NCI-H2107 (cell line): Measurements from ENCODE around the gene MAML2.

Experiments used
- DNase-seq: peaks from one replicate; lab custom pipeline; 2025; lab: John Stamatoyannopoulos, UW

The MAML2 gene

DNA sequence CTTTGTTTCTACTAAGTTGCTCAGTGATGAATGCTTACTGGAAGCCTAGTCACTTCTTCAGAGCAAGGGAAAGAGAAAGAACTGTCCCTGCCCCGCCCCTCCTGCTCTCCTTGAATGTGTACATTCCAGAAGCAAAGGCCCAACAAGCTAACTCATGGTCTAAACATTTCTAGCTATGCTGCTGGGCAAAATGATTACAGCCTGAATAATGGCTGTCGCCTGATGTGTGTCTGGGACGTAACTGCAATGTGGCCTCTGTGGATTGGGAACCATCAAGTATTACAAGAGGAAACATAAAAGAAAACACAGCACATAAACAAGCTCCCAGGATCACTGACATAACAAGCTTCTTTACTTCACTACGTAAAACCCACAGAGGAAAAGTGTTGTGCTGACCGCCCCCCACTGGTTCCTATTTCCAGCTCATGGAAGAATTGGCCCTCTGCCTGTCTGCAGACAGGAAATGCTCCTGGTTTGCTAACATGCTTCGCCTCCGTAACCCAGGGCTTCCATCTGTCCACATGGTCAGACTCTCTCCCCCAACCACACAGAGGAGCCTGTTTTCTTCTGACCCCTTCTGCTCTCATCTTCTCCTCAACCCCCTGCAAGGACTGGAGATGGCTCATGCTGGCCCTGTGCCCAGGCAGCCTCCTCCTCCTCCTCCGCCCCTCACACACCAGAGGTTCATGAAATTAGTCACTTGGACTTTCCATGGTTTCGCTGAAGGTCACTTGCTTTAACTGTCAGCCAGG lies 187.2 kb downstream of the MAML2 start:
- DNase-seq, result no peak

DNA sequence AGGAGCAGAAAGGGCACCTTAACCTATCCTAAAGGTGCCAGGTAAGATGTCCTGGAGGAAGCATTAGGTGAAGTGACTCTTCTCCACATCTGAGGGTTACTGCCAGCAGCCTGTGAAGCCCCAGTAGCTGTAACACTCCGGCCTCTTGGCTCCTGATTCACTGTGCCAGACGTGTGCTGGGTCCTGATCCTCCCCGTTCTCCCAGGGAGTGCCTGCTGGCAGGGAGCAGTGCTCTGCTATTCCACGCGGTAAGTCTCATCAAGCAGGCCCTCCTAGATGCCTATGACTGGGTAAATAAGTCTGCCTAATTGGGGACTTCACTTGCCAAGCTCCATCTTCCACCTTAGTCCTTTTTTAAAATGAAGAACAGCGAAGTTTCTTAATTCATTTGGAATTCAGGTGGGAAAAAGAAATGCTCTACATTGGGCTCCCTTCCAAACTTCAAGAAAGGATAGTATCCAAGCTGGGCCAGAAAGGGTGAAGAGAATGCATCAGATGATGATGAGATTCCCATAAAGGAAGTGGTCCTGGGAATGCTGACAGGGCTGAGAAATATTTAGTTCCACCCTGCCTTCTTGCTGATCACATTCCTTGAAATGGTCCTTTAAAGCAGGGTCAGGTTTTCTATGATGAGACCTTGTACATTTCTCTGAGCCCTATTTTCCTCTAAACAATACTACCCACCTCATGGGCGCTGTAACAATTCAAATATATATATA lies 188.0 kb downstream of the MAML2 start:
- no peak for DNase-seq

DNA sequence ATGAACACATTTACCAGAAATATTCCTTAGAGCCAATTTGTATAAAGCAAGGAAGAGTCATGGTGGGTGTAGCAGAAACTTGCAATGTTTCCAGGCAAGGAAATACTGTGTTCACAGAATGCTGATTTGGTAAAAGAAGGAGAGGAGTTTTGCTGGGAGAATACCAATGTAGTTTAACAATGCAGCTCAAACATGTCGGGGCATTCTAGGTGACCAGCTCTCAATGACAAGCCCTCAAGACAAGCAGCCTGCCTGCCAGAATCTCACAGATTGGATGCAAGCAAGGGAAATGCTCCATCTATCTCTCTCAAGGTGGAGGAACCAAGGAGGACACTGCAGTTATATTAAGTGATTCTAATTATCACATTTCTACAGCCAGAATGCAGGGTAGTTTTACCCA lies 190.4 kb downstream of the MAML2 start:
- DNase-seq, result no peak

DNA sequence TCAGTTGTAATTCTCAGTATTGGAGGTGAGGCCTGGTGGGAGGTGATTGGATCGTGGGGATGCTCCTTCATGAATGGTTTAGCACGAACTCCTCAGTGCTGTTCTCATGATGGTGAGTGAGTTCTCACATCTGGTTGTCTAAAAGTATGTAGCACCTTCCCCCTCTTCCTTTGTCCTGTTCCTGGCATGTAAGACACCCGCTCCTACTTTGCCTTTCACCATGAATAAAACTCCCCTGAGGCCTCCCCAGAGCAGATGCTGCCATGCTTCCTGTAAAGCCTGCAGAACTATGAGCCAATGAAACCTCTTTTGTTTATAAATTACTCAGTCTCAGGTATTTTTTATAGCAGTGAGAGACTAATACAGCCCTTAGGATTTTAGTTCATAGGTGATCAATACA lies 191.5 kb downstream of the MAML2 start:
- DNase-seq, result no peak

DNA sequence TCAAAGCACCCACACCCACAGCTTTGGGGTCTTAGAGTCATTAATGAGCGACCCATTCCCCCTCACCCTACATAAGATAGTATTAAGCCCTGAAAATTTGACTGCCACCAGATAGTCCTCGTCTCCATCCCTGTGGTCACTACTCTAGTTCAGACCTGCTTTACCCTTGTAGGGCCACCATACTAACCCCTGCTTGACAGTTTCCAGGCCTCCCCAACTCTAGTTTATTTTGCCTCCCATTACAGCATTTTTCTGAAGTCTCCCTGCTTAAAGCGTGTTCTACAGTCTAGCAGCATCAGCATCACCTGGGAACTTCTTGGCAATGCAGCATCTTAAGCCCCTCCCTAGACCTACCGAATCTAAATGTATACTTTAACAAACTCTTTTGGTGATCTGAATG lies 192.4 kb downstream of the MAML2 start:
- no peak for DNase-seq

DNA sequence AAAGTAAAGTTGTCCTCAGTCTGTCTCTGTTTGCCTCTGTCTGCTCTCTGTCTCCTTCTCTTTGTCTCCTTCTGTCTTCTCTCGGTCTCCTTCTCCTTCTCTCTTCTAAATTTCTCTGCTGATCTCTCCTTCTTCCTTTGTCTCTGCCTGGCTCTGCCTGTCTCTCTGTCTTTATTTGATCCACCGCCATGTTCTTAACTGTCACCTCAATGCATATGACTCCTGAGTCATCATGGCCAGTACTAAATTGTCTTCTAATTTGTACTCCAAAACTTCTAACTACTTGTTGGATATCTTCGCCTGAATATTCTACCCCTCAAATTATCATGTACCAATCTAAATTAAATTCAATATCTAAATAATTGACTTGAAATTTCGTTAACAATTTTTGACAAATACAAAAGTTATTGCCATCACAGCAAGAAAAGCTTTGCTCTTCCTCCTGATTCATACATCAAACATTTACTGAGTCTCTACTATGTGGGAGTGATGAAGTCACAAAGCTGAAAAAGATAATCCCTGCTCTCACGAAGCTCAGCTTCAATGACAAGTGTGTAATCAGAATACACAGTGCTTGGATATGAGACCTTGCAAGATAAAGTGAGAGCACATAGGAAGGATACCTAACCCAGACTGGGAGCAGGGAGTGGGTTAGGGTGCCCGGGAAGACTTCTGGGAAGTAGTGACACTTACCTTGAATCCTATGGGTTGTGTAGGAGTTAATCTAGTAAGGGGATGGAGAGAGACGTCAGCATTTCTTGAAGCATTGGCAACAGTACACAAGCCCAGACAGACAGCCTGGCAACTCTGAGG lies 193.0 kb downstream of the MAML2 start:
- DNase-seq, result no peak

DNA sequence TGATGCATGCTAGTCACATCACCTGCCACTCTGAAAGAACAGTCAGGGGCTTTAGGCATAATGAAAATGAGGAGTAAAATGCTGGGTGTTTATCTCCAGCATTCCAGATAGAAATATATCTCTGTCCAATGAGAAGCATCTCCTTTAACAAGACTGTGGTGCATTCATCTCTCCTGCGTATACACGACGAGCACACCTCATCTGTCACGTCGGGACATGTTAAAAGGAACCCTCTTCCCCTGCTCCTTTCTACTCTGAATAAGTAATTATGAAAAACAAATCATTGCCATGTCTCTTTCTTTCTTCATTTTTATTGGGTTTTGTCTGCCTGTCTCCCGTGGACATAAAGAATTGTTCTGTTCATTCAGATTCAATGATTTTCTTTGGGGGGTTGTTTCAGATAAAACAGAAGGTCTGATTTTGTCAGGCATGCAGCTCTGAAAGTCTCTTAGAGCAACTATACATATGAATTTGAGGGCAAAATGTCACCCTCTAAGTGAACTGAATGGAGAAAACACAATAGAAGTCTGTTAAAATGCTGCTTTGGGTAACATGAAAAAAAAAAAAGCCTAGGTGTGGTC lies 195.0 kb downstream of the MAML2 start:
- no peak for DNase-seq

DNA sequence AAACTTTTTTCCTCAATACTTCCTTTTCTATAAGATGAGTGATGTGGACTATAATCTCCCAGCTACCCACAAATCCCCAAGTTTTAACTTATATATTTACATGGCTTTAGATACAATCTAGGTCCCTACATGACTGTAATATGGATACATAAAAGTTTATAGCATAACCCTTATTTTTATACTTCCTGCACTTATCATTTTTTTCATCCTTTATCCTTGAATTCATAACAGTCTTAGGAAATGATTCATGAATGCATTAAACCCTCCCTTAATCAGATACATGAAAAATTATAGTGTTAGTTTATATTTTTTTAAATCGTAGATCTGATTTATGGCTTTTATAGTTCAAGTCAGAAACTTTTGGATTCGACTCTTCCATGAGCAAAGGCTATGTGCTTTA lies 195.8 kb downstream of the MAML2 start:
- no peak for DNase-seq

DNA sequence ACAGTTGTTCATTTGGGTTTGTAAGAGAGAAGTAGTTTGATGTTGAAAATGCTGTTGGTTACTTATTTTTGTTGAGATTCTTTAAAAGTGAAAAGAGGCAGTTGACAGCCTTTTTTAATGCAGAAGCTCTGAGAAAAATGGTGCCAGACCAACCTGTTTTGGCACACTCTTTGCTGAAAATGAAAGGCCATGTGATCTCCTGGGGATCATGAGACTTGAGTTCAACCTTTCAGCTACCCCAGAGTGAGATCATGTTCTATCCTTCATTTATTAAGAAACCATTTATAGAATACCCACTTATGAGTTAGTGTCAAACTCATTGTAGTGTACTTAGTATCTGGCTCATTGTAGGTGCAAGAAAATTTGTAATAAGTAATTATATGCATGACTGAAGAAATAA lies 196.2 kb downstream of the MAML2 start:
- no peak for DNase-seq

DNA sequence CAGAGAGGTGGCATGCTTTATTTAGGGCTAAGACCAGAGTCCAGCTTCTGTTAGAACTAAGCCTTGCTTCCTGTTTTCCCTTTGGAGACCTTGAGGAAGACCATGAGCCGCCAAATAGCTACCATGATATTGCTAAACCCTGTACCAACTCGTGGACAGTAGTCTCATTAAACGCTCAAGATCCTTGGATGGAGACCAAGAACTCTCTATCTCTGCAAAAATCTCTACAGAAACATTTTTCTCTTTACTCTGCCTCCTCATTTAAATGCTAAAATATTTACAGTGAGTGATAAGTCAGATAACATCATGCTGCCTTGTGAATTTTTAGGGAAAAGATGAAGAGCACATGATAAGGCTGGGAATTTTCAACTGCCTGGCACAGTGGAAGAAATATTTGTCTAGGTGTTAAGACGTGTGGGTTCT lies 197.8 kb downstream of the MAML2 start:
- no peak for DNase-seq

DNA sequence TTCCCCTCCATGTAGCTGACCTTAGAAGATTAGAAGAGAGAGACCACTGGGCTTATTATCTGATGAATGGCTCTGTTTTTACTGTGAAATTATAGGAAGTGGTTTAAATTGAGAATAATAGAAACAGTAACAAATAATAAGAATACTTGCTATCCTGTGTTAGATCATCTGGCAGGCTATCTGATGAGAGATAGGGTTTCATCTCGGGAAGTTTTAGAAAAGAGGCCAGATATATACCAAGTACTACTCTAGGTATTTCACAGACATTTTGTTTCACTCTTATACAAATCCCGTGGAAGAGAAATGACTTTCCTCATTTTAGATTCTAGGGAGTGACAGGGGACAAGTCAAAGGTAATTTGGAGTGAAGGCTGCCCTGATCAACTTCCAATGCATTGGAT lies 198.4 kb downstream of the MAML2 start:
- no peak for DNase-seq

DNA sequence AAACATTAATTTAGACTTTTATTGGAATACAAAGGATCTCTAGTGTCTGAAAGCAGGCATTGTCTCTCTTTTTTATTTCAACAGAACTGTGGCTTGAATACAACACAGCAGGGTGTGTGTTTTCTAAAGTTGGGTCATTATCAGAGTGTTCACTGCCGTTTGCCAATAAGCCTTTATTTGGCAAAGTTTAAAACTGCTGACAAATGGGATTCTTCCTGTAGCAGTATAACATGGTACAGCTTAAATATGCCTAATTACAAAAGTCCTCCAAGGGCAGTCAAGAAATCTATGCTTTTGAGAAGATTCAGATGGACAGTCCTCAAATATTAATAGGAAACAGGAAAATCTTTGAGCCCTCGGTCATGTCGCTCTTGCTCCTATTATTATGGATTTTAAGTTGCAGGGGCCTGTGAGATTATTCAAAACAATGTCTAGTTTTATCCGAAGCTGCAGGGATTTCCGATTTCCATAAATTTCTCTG lies 199.9 kb downstream of the MAML2 start:
- no peak for DNase-seq

DNA sequence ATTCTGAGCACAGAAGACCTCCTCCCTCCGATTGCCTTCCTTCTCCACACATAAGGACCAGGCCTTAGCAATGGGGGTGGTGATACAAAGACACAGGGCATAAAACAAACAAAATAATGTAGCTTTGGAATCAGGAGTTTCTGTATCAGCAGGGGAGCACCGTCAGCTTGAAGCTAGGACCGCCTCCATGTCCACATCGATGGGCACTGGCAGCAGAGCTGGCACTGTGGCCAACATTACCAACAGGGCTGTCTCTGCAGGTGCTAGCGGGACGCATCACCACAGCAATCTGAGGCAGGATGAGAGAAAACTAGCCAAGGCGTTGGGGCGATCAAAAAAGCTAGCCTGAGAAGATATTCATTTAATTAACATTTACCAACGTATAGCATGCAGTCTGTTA lies 201.4 kb downstream of the MAML2 start:
- no peak for DNase-seq

DNA sequence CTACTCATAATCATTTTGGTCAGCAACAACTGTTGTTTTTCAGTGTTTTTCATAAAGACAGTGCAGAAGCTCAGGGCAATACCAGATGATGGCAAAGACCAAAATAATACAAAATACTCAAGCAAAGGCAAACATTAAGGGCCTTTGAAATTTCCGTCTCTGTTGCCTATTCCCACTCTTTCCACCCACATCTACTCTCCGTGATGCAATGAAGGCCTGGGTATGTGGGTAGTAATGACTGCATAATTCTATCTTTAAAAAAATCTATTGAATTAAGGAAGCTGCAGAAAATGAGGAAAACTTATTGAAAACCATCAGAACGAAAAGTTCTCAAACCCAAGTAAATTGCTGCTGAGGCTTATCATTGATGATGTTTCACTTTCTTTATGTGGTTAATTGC lies 203.3 kb downstream of the MAML2 start:
- DNase-seq, result no peak

DNA sequence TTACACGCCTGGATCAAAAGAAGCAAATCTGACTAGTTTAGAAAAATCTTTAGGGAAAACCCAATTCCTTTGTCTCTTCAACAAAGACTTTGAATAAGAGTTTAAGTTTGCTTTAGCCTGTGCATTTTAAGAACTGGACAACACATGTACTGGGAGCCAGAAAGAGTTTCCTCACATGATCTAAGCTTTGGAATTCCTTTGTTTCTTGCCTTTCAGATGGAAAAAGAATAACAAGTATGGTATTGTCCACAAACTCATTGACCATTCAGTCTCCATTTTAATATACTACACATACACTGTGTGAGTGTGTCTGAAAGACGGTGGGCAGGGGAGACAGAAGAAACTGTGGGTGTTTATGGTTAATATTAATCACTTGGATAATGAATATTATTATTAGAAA lies 205.6 kb downstream of the MAML2 start:
- DNase-seq, result no peak

DNA sequence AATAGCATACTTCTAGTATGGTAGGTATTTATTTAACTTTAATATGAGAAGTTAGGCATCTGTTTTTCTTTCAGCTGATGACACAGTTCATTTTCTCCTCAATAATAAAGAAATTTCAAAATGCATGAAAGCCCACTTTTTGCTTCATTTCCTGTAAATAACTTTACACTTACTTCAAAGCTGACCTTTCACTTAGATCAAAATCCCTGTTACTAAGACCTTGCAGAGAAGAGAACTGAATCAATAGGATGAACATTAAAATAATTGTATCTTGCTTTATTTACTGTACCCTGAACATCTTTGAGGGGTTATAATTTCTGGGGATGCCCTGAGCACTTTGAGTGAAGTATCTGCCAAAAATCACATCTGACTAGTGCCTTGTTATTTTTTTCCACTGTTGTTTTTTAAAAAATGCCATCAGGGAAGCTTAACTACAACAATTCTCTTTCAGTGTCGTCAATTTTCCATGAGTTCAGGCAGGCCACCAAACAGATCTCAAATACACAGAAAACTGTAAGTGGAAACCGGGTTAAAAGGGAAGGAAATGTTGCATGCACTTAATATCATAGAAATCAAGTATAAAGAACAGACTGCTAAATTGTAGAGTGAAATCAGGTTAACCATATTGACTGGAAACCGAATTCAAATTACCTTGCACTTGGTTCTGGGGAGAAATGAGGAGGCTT lies 206.2 kb downstream of the MAML2 start:
- no peak for DNase-seq

DNA sequence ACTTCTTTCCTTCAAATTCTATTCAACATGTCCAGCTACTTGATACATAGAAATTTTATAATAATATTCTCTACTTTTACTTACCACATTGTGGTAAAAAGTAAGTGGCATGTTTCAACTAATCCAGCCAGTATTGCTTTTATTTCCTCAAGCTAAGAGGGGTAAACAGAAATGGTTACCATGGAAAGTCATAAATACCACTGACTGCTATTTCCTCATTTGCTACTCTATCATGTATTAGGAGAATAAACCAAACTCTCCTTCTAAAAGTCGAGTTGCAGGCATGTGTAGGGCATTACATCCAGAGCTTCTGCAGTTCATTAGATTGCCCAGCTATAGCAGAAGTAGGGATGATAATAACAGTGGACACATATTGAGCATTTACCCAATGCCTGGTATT lies 208.4 kb downstream of the MAML2 start:
- DNase-seq, result no peak

DNA sequence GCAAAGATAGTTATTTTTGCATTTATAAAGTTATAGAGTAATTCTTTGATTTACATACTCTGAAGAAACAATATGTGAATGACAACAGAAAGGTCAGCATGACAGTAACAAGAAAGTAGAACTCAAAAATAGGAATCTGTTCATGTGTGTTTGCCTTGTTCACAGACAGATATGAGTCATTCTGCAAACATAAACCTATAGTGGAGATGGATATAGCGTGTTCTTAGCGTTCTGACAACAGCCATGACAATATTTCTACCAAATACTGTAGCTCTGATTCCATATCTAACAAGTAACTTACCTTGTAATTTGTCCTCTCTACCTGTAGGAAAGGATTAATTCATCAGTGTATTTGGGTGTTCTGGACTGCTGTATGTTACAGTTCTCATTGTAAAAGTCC lies 210.6 kb downstream of the MAML2 start:
- DNase-seq, result no peak

DNA sequence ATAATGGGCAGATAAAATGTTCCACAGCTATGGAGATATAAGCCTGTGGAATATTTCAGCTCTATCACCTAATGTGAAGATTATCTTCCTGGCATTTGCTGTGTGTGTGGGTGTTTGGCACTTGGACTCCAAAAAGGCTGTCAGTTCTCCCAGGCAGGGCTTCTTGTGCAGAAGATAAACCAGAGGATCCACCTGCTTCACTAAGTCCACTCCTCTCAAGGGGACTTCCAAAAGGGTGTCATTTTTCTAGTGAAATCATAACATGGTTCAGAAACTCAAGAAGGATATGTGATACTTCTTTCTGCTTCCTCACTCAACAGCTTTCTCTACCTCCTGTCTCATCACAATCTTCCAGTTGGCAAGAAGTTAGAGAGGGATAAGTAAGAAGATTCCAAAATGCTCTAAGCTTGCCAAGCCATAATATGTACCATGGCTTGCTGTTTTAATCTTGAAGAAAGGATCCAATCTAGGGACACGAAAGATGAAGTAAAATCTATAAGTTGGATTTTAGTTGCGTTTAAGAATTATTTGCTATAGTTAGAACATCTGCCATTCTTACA lies 212.9 kb downstream of the MAML2 start:
- no peak for DNase-seq

DNA sequence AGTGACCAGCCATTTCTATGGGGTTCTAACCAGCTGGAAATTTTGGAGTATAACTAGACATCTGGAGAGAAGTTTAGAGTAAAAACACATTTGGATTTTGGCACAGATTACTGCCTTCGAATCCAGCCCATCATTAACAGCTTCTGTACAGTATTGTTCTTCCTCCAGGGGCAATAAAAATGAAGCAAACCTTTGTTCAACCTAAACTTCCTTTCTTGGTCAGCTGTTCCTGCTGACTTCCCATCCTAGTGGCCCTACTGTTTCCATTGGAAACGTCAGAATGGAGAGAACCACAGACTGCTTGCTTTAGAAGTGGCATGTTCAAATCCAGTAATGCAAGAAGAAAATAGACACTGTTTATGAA lies 215.4 kb downstream of the MAML2 start:
- no peak for DNase-seq

DNA sequence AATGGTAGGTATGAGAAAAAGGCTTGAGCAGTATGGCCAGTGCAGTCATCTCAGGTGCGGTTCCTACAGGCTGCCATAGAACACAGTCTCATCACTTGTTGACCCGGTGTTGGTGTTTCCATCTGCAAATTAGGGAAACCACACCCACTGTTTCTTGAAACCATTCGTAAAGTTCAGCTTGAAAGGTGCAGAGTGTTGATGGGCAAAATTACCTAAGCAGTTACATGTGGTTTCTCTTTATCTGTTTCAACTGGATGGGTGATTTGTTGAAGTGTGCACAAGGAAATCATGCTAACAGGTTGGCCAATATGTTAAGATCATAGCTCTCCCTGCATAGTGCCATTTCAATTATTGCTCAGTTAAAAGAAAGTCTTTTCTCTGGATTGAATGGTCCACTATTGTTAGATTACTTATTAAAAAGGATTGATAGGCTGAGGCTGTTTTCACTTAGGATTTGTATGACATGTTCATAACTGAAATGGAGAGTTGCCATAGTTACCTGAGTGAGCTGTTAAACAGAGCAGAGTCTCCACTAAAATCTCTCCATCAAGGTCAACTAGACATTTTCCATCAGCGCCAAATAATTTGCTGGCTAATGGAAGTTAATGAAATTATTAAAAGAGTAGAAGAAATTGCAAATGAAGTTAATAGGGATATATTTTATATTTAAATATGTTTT lies 215.9 kb downstream of the MAML2 start:
- DNase-seq, result no peak
